HCEC 1CT (cell line): Measurements from ENCODE around the gene TTLL1.
A peak's percentile ranks its signal among the peaks of the same experiment; 100 is the strongest.
"Not testable (repeated sequence)": the region's sequence is repeated elsewhere in the genome, so short reads cannot be mapped to it uniquely, and the experiment has no call there.

Experiments used
- DNase-seq: peaks from one replicate; pipeline ENCODE4 v3.0.0-alpha.2; 2017

The TTLL1 gene

DNA sequence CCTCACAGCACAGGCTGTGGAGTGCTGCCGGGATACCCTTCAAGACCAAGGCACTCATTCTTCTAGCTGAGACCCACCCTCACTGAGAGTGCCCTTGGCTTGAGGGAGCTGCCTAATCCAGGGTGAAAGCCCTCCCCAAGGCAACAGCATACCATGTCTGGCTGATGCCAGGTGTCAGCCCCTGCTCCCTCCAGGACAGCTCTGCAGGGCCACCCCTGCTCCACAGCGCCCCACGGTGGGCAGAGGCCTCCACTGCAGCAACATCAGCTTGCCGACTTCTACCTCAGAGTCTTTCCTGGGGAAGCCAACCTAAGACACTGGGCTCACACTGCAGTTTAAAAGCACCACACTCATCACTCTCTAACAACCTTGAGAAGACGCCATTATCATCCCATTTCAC, 29.0 kb downstream of the TTLL1 start:
- no peak for DNase-seq

DNA sequence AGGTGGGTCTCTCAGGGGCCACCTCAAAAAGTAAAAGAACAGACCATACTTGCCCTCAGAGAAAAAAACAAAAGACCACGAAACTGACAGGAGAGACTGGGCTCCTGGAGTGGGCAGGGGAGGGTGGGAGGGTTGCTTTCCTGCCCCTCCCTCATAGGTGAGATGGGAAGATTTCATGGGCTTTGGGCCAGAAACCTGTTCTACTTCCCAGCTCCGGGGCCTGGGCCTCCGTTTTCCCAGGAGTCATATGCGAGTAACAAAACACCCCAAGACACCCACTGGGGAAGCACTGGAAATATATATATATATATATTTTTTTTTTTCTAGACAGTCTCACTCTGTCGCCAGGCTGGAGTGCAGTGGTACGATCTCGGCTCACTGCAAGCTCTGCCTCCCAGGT, 31.6 kb downstream of the TTLL1 start:
- DNase-seq: no peak

DNA sequence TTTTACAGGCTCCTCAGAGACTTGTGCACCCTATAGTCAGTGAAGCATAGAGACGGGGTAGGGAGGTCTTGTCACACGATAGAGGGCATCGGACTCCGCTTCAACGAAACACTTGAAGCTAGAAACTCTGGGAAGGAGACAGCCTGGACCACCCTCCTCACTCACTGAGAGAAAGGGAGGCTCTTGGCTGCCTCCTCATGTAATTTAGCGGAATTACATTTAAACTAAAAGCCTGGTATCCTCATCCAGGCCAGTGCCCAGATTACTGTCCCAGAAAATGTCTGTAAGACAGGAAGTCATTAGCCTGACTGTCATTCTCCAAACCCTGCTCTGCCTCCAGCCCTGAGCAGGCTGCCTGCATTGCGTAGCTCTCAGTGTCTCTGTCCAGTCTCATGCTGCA, 36.0 kb downstream of the TTLL1 start:
- DNase-seq: no peak

DNA sequence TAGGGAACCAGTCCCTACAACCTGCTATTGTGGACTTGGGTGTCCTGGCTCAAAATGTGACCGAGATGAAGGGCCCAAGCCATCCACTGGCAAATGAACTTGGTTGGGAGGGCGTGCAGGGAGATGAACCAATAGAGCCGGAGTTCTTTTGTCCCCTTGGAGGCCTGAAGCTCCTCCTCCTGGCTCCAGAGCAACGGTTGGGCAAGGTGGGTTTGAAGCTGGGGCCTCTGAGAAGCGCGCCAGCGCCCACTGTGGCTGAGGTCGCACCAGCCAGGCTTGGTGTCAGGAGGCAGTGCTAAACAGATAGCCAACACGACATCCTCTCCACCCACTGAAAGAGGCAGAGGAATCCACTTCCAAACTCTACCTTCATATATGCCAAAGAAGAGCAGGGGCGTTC, 38.2 kb downstream of the TTLL1 start:
- no peak for DNase-seq

DNA sequence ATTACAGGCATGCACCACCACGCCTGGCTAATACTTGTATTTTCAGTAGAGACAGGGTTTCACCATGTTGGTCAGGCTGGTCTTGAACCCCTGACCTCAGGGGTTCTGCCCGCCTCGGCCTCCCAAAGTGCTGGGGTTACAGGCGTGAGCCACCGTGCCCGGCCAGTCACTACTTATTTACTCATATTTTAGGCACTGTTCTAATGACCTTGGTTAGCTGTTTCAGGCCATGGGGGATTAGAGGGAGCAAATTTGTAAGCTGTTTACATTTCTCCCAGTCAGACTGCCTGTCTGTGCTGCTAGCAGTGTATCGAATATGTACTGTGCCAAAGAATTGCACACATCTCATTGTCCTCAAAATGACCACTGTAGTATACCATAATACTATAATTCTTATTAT, 41.6 kb downstream of the TTLL1 start:
- no peak for DNase-seq

DNA sequence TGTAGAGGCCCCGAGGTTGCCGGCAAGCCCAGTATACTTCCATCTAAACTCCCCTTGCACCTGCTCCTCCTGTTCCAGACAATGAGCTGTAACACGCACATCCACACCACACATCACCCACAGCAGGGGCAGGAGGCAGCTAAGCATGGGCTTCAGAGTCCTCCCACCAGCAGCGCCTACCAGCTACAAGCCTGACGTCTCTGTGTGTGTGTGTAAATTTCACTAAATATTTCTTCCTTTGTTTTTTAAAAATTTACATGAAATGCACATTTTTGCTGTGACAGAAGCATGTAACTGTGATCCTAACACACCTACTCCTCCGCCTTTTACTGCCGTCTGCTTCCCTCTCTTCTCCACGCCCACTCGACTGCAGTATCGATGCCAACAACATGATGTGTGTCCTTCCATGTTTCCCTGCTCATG, 44.9 kb downstream of the TTLL1 start:
- no peak for DNase-seq

DNA sequence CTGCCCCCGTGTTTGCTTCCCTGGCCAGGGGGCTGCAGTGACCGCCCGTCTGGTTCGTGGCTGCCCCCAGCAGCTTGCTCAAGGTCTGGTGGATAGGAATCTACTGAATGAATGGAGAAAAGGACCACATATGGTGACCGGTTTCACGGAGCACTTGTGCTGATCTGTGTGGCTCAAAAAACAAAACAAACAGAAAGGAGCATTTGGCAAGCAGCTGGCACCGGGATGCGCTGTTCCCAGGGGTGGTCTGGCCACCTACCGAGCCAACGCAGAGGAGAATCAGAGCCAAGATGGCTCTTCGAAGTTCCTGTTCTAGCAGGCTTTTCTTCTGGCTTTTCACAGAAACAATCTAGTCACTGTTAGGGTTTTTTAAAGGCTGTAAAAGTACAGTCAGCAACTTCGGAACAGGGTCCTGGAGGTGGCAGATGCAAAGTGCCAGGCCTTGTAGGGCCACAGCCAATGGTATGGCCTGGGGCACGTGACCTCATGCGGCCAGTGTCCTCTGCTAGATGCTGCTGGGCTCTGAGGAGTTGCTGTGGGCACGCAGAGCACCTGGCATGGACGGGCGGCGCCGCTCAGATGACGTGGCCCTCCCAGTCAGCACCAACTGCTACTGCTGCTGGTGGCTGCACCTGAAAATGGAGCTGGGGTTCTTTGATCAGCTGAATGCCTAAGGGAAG, 47.0 kb downstream of the TTLL1 start:
- no peak for DNase-seq

DNA sequence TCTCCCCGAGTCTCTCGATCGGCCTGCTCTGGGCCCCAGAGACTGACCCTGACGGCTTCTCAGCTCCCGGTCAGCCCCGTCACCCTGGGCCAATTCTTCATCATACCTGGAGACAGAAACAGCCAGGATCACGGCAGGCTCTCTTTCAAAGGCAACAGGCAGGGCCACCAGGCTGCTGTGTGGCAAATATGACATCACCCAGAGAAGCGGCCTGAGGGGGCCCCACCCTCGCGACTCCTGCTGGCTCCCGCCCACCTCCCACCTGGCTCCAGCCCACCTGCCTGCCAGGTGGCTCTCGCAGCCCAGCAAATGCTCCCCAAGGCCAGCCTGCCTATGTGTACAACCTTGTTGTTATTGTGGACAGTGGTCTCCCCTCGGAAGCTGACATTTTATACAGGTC, 49.4 kb downstream of the TTLL1 start:
- no peak for DNase-seq

DNA sequence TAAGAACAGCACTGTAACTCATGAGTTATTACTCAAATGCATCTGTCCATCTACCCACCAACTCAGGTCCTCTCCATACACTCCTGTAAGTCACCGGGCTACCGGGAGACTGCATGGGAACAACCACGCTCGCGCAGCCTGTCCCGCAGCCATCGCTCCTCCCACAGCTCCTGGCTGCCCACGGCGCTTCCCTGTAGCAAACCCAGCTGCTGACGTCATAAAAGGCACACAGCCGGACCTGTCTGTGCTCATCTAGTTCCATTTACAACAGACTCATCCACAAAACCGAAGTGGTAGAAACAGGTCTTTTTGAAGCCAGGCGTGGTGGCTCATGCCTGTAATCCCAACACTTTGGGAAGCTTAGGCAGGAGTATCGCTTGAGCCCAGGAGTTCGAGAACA, 50.9 kb downstream of the TTLL1 start:
- DNase-seq: no peak

DNA sequence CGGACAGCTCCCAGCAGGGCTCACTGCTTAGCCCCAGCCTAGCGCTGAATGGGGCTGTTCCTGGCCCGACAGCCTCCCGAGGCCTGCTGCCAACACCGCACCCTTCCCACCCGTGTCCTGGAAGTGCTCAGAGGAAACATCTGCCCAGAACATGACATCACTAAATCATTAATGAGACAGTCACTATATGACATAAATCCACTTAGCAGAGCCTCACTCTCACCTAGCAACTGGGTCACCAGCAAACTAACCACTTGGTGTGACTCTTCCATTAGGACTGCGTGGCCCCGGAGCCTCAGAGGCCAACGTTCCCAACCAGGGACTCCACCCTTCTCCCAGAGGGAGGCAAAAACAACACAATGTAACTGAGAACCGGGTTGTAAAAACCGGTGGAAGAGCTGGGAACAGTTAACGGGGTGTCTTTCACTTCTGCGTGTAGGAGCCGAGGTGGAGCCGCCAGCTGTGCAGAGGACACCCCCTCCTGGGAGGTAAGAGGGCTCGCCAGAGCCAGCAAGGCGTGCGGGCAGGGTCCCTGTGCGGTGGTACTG, 52.8 kb downstream of the TTLL1 start:
- DNase-seq: peak; percentile 49

DNA sequence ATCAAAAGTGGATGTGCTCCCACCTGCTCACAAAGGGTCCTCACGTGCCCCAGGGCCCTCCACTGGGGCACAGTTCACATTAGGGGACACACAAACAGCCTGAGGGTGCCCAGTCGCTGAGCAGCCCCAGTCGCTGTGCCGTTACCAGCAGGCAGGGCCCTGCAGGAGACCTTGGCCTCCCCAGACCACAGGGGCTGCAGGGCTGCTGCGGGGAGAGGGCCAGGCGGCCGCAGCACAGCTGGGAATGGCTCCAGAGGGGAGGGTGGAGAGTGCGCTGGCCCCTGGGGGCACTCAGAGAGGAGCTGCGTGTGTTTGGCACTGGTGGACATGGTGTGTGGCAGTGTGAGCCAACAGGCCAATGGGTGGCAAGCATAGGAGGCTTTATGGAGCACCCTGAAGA, 53.9 kb downstream of the TTLL1 start:
- no peak for DNase-seq

DNA sequence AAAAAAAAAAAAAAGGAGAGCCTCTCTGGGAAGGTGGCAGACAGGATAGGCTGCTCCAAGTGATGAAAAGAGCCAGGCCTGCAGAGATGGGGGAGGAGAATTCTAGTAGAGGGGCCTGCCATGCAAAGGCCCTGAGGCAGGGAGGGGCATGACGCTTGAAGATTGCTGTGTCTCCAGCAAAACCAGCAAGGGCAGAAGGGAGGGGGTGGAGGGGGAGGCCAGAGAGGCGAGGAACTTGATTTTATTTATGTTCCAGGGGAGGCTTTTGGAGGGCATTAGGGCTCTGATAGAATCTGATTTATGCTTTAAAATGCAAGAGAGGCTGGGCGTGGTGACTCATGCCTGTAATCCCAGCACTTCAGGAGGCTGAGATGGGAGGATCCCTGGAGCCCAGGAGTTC, 57.6 kb downstream of the TTLL1 start:
- no peak for DNase-seq

DNA sequence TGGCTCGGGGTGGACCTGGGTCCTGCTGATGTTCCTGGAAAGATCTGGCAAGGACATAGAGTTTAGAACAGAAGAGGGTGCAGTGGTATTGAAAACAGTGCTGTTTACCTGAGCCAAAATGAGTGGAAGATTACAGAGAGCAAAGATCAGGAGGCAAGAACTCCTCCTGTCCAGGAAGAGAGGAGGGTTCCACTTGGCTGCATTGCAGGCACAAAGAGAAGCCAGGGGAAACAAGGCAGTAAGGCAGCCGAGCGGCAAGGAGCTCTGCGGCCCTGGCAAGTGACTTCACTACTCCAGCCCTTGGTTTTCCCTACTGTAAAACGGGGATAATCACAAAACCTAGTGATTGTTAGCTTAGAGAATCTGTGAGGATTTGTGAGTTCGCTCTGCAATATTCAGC, 70.6 kb downstream of the TTLL1 start:
- no peak for DNase-seq

DNA sequence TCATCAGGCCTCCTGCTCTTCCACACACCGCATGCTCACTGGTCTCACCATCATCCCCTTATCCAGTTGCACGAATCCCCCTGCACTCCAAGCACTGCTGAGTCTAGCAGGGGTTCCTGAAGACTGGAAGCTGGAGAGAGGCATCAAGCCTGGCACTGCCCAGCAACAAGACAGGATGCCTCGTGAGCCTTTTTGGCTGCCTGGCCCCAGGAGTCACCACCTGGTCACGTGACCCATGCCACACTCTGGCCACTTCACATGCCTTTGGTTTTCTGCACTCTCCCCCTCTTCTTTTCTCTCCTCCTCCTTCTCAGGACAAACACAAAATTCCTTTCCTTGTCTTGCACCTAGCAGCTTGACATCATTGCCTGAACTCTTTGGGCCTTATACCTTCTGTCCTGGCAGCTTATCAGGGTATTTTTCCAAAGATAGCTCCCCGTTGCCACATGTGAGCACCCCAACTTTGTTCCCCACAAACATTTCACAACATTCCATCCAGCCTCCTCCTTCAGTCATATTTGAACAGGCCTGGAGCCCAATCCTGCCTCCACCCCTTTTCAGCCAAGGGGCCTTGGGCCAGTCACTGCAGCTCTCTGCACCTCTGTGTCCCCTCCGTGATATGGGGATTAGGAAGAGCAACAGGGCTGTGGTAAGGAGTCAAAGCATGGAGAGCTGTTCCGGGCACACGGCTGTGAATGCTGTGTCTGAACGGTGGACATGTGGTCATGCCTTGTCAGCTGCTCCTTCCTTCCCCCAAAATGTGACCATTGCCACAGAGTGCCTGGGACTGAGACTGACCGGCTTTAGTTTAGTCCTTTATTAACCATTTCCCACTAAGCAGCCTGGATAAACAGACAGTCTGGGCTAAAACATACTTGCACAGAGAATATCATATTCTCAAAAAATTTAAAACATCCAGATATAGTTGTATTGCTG, 71.4 kb downstream of the TTLL1 start:
- no peak for DNase-seq

DNA sequence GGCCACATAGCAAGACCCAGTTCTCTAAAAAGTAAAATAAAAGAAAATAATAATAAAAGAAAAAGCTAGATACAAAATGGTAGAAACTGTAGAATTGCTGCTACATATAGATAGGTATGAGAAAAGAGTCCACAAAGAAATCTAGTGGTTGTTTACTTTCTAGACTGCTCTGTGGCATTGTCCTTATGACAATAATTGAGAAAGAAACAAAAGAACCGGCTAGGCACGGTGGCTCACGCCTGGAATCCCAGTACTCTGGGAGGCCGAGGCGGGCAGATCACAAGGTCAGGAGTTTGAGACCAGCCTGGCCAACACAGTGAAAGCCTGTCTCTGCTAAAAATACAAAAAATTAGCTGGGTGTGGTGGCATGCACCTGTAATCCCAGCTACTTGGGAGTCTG, 73.0 kb downstream of the TTLL1 start:
- not testable (repeated sequence) for DNase-seq

DNA sequence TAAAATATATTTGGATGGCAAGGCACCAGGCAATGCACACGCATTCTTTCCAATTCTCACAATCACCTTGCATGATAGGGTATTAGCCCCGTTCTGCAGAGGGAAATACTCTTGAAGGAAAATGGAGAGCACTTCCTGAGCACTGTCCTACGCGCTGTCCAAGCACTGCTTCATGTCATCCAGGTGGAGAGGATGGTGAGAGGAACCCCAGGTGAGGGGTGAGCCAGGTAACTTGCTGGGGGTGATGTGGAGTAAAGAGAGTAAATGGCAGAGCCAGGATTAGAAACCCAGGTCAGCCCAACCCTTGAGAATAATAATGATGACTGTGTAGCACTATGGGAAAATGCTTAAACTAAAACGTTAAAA, 73.5 kb downstream of the TTLL1 start:
- DNase-seq: no peak

DNA sequence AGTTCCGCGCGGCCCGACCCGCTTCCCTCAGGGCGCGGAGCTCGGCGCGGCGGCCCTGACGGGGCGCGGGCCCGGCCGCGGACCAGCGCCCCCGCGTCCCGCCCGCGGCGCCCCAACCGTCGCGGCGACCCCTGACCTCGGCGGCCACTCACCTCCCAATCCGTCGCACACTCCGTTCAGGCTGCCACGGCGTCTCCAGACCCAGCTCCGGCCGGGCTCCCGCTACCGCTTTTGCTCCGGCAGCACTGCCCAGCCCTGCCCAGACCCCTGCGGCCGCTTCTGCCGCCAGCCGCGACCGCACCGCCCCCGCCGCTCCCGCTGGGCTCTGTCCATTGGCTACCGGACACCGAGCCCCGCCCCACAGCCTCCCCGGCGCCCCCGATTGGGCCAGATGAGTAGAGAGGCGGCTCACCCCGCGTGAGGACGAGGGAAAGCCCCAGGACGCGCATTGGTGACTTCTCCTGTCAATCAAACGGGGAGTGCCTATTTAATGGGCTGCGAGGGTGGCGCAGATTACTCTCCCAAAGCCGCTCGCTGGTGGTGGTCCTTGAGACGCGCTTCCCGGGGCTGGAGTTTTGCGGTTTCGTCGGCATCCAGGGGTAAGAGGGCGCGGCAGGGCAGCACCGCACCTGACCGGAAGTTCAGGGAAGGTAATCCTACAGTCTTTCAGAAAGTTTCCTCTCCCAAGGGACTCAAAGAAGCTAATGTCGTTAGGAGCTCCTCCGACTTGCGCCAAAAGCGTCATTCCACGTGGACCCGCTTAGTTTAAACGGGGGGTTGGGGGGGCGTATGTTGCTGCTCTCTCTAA, 74.1 kb downstream of the TTLL1 start, which contains the start of gene PACSIN2:
PACSIN2 (minus strand) TSS at position 281 of the 808 bp plus-strand sequence. CDS start 103,069 bp downstream, outside the sequence.
- peak; percentile 98 for DNase-seq

DNA sequence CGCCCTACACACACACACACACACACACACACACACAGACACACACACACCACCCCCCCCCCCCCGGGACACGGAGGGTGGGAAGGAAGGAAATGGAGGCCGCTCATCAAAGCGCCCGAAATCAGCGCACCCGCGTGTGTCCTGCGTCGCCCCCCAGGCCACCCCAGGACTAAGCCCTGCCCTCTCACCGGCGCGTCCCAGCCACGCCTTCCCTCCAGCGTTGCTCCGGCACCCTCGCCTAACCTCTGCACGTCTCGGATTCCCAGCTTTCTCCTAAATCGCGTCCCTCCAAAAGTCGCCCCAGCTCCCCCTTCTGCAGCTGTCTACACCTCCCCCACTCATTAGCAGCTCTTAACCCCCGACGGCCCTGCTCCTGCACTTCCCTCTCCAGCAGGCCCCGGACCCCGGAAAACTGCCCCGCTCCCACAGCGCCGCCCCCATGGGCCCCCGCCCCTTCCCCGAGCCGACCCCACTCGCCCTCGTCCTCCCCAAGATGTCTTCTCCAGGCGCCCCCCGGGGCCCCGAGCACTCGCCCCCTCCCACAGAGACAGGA, 74.8 kb downstream of the TTLL1 start:
- peak; percentile 39 for DNase-seq

DNA sequence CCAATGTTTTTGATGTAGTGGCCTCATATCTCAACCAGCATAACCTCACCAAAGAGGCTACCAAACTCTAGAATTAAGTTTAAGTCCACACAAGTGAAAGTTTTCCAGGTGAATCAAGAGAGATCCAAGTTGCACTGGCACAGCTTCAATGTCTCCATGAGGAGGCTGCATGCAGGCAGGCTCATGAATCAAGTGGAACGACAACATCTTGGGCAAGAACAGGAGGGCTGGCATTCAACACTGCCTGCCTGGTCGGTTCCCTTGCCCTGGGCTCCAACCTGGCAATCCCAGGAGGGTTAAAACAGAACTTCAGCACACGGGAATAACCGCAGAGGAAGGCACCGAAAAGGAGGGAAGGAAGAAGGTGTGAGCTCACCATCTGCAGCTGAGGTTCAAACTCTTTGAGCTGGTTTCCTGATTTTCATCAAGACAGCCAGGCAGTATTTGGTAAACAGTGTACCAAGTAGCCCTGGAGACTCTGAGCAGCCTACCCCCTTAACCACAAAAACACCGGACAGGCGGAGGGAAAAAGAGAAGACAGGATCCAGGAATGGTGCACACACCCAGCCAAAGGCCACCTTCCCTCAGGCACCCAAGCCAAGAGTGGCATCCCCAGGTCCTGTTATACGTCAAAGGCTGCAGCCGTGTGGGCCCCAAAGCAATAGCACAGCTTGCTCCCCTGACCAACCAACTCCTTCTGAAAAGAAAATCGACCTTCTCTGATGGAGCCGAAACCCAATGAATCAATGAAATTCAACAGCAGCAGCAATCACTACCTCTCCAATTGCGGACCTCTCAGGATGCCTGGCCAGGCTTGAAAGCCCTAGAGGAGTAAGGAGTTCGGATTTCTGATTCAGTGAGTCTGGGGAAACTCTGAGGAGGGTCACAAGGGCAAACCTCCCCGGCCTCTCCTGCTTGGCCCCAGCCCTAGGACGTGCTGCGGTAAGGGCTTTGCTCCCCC, 75.6 kb downstream of the TTLL1 start:
- DNase-seq: peak; percentile 16

DNA sequence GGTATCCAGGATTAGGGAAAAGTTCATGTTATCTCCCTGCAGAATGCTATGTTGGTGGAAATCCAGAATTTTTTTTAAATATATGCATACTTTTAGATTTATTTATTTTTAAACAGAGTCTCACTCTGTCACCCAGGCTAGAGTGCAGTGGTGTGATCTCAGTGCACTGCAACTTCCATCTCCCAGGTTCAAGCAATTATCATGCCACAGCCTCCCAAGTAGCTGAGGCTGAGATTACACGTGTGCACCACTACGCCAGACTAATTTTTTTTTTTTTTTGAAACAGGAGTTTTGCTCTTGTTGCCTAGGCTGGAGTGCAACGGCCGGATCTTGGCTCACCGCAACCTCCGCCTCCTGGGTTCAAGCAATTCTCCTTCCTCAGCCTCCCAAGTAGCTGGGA, 76.8 kb downstream of the TTLL1 start:
- no peak for DNase-seq

DNA sequence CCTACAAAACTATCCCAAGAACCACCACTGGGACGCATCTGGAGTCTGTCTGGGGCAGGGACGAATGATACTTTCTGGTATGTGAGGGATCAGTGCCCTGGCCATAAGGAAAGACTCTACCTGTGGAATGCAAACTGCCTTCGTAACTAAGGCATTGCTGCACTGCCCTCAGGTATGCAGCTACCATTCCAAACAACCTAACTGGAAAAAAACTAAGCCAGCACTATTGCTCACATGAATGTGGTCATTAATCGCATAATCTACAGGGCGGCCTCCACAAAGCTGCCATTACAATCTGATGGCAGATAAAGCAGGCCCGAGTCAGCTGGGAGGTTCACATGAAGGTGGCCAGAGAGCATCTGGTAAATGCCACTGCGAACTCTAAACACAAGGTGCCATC, 78.1 kb downstream of the TTLL1 start:
- DNase-seq: no peak

DNA sequence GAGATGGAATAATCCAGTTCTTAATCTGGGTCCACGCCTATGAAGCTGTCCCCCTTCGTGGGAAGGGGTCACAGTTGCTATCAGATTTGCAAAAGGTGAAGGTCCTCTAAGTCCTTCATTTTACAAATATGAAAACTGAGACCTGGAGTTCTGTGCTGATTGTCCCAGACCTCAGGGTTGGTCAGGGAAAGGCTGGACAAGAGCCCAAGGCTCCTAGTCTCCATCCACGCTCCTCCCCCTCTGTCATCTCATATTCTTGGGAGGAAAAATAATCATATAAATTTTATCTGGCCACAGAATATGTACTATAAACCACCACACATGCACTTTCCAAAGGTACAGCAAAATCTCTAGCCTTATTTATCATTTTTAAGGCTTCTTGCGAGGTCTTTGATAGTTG, 79.7 kb downstream of the TTLL1 start:
- DNase-seq: no peak
